ENCODE results near the gene HOXB8.

HOXB8 gene

GRCh38 chr17:48568499-48569239 lies 46.4 kb downstream of the HOXB8 start:
- H3K27me3 ChIP-seq (ENCODE audit: control insufficient read depth, insufficient read depth, low read length), result peaks cover 97% of the 10 kb centered on the region
- H3K36me3 ChIP-seq (ENCODE audit: control insufficient read depth, insufficient read depth, low read length), result no peaks in the 10 kb centered on the region
- peak overlapping the region; percentile 22 for H3K4me3 ChIP-seq (ENCODE audit: low read depth, low read length)
- H3K9me3 ChIP-seq (ENCODE audit: control insufficient read depth, insufficient read depth, low read length), result no peaks in the 10 kb centered on the region
- H3K4me1 ChIP-seq (ENCODE audit: control insufficient read depth, insufficient read depth, low read length), result peaks cover 6% of the 10 kb centered on the region
- H3K9ac ChIP-seq (ENCODE audit: low read depth, low read length), result no peak overlapping the region

- Histone ChIP-seq H3K4me3 (ENCODE audit: low read depth, low read length) (peak overlapping the region; percentile 6), H3K9ac (ENCODE audit: low read depth, low read length) (no peak overlapping the region), H3K36me3 (ENCODE audit: control insufficient read depth, insufficient read depth, low read length) (no peaks in the 10 kb centered on the region), H3K27me3 (ENCODE audit: control insufficient read depth, insufficient read depth, low read length) (peaks cover 97% of the 10 kb centered on the region), H3K4me1 (ENCODE audit: control insufficient read depth, insufficient read depth, low read length) (peaks cover 6% of the 10 kb centered on the region), H3K9me3 (ENCODE audit: control insufficient read depth, insufficient read depth, low read length) (no peaks in the 10 kb centered on the region)
Observed at GRCh38 chr17:48567646-48568354, 47.3 kb downstream of the HOXB8 start.

GRCh38 chr17:48567209-48567608 lies 47.9 kb downstream of the HOXB8 start:
- Histone ChIP-seq H3K4me1 (ENCODE audit: control insufficient read depth, insufficient read depth, low read length) (peaks cover 6% of the 10 kb centered on the region), H3K9ac (ENCODE audit: low read depth, low read length) (no peak overlapping the region), H3K27me3 (ENCODE audit: control insufficient read depth, insufficient read depth, low read length) (peaks cover 97% of the 10 kb centered on the region), H3K36me3 (ENCODE audit: control insufficient read depth, insufficient read depth, low read length) (no peaks in the 10 kb centered on the region), H3K4me3 (ENCODE audit: low read depth, low read length) (peak overlapping the region; percentile 6), H3K9me3 (ENCODE audit: control insufficient read depth, insufficient read depth, low read length) (no peaks in the 10 kb centered on the region)

- H3K36me3 ChIP-seq (ENCODE audit: control insufficient read depth, insufficient read depth, low read length), result no peaks in the 10 kb centered on the region
- H3K9ac ChIP-seq (ENCODE audit: low read depth, low read length), result no peak overlapping the region
- H3K4me1 ChIP-seq (ENCODE audit: control insufficient read depth, insufficient read depth, low read length), result peaks cover 6% of the 10 kb centered on the region
- no peaks in the 10 kb centered on the region for H3K9me3 ChIP-seq (ENCODE audit: control insufficient read depth, insufficient read depth, low read length)
- H3K27me3 ChIP-seq (ENCODE audit: control insufficient read depth, insufficient read depth, low read length), result peaks cover 97% of the 10 kb centered on the region
- H3K4me3 ChIP-seq (ENCODE audit: low read depth, low read length), result peak overlapping the region; percentile 6
Observed at GRCh38 chr17:48566717-48567116, 48.4 kb downstream of the HOXB8 start.

- H3K9ac ChIP-seq (ENCODE audit: low read depth, low read length), result no peak overlapping the region
- peaks cover 97% of the 10 kb centered on the region for H3K27me3 ChIP-seq (ENCODE audit: control insufficient read depth, insufficient read depth, low read length)
- no peaks in the 10 kb centered on the region for H3K36me3 ChIP-seq (ENCODE audit: control insufficient read depth, insufficient read depth, low read length)
- H3K9me3 ChIP-seq (ENCODE audit: control insufficient read depth, insufficient read depth, low read length), result no peaks in the 10 kb centered on the region
- H3K4me3 ChIP-seq (ENCODE audit: low read depth, low read length), result peak overlapping the region; percentile 22
- H3K4me1 ChIP-seq (ENCODE audit: control insufficient read depth, insufficient read depth, low read length), result peaks cover 6% of the 10 kb centered on the region
Observed at GRCh38 chr17:48565925-48566710, 49.0 kb downstream of the HOXB8 start.

GRCh38 chr17:48565022-48565554 lies 50.0 kb downstream of the HOXB8 start:
- no peaks in the 10 kb centered on the region for H3K36me3 ChIP-seq (ENCODE audit: control insufficient read depth, insufficient read depth, low read length)
- no peaks in the 10 kb centered on the region for H3K9me3 ChIP-seq (ENCODE audit: control insufficient read depth, insufficient read depth, low read length)
- peaks cover 6% of the 10 kb centered on the region for H3K4me1 ChIP-seq (ENCODE audit: control insufficient read depth, insufficient read depth, low read length)
- peaks cover 97% of the 10 kb centered on the region for H3K27me3 ChIP-seq (ENCODE audit: control insufficient read depth, insufficient read depth, low read length)
- H3K4me3 ChIP-seq (ENCODE audit: low read depth, low read length), result peak overlapping the region; percentile 22
- H3K9ac ChIP-seq (ENCODE audit: low read depth, low read length), result no peak overlapping the region

- peak overlapping the region; percentile 22 for H3K4me3 ChIP-seq (ENCODE audit: low read depth, low read length)
- no peaks in the 10 kb centered on the region for H3K9me3 ChIP-seq (ENCODE audit: control insufficient read depth, insufficient read depth, low read length)
- H3K4me1 ChIP-seq (ENCODE audit: control insufficient read depth, insufficient read depth, low read length), result peaks cover 4% of the 10 kb centered on the region
- peaks cover 97% of the 10 kb centered on the region for H3K27me3 ChIP-seq (ENCODE audit: control insufficient read depth, insufficient read depth, low read length)
- H3K9ac ChIP-seq (ENCODE audit: low read depth, low read length), result no peak overlapping the region
- H3K36me3 ChIP-seq (ENCODE audit: control insufficient read depth, insufficient read depth, low read length), result no peaks in the 10 kb centered on the region
Observed at GRCh38 chr17:48564188-48565021, 50.7 kb downstream of the HOXB8 start.

- Histone ChIP-seq H3K4me3 (ENCODE audit: low read depth, low read length) (no peak overlapping the region), H3K9me3 (ENCODE audit: control insufficient read depth, insufficient read depth, low read length) (no peaks in the 10 kb centered on the region), H3K9ac (ENCODE audit: low read depth, low read length) (no peak overlapping the region), H3K4me1 (ENCODE audit: control insufficient read depth, insufficient read depth, low read length) (peaks cover 4% of the 10 kb centered on the region), H3K36me3 (ENCODE audit: control insufficient read depth, insufficient read depth, low read length) (no peaks in the 10 kb centered on the region), H3K27me3 (ENCODE audit: control insufficient read depth, insufficient read depth, low read length) (peaks cover 97% of the 10 kb centered on the region)
Observed at GRCh38 chr17:48563867-48564187, 51.3 kb downstream of the HOXB8 start.

- peak overlapping the region; percentile 16 for H3K4me3 ChIP-seq (ENCODE audit: low read depth, low read length)
- no peaks in the 10 kb centered on the region for H3K36me3 ChIP-seq (ENCODE audit: control insufficient read depth, insufficient read depth, low read length)
- H3K4me1 ChIP-seq (ENCODE audit: control insufficient read depth, insufficient read depth, low read length), result peaks cover 4% of the 10 kb centered on the region
- H3K9me3 ChIP-seq (ENCODE audit: control insufficient read depth, insufficient read depth, low read length), result no peaks in the 10 kb centered on the region
- H3K9ac ChIP-seq (ENCODE audit: low read depth, low read length), result no peak overlapping the region
- peaks cover 97% of the 10 kb centered on the region for H3K27me3 ChIP-seq (ENCODE audit: control insufficient read depth, insufficient read depth, low read length)
Observed at GRCh38 chr17:48563385-48563838, 51.7 kb downstream of the HOXB8 start.

GRCh38 chr17:48562934-48563333 lies 52.2 kb downstream of the HOXB8 start:
- H3K36me3 ChIP-seq (ENCODE audit: control insufficient read depth, insufficient read depth, low read length), result no peaks in the 10 kb centered on the region
- H3K4me3 ChIP-seq (ENCODE audit: low read depth, low read length), result peak overlapping the region; percentile 16
- H3K9me3 ChIP-seq (ENCODE audit: control insufficient read depth, insufficient read depth, low read length), result no peaks in the 10 kb centered on the region
- H3K9ac ChIP-seq (ENCODE audit: low read depth, low read length), result no peak overlapping the region
- H3K27me3 ChIP-seq (ENCODE audit: control insufficient read depth, insufficient read depth, low read length), result peaks cover 97% of the 10 kb centered on the region
- peaks cover 3% of the 10 kb centered on the region for H3K4me1 ChIP-seq (ENCODE audit: control insufficient read depth, insufficient read depth, low read length)

All from iPS-15b (cell line).